HG03520 (cell line): Measurements from ENCODE around the gene SAT2.

ENCODE experiments used
- ATAC-seq: cut with Tn5 transposase; IDR thresholded peaks from one replicate; pipeline ENCODE4 v1.9.1; 2021; ENCODE audit warnings: mild to moderate bottlenecking, moderate library complexity; ENCODE audit not compliant: unreplicated experiment

The SAT2 gene

GRCh38 chr17:7576432-7576937, 51.1 kb downstream of the SAT2 start:
- ATAC-seq, result no peak
